ENCODE measurements around the gene GRM3.
A peak's percentile ranks its signal among the peaks of the same experiment; 100 is the strongest.

Gene GRM3

DNA sequence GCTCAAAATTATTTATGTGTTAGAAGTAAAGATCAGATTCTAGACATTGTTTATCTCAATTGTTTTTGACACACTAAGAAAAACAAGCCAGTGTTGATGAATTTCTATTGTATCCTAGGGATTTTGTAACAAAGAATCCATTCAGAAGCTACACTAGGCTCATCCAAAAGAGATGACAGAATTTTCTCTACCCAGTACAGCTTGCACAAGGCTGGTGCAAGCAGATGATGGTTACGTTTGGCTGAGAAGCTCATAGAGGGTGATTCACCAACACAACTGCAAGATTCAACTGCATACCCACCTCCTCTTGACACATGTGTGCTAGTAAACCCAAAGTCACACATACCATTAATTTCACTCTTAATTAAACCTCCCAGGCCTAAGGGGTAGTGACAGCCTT lies 20.8 kb downstream of the GRM3 start:
- H3K27ac ChIP-seq: no peak overlapping the region
- TF ChIP-seq, protein P1, sequence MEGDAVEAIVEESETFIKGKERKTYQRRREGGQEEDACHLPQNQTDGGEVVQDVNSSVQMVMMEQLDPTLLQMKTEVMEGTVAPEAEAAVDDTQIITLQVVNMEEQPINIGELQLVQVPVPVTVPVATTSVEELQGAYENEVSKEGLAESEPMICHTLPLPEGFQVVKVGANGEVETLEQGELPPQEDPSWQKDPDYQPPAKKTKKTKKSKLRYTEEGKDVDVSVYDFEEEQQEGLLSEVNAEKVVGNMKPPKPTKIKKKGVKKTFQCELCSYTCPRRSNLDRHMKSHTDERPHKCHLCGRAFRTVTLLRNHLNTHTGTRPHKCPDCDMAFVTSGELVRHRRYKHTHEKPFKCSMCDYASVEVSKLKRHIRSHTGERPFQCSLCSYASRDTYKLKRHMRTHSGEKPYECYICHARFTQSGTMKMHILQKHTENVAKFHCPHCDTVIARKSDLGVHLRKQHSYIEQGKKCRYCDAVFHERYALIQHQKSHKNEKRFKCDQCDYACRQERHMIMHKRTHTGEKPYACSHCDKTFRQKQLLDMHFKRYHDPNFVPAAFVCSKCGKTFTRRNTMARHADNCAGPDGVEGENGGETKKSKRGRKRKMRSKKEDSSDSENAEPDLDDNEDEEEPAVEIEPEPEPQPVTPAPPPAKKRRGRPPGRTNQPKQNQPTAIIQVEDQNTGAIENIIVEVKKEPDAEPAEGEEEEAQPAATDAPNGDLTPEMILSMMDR (IDR thresholded peaks at IDR 0.05): no peak
- no peak for TF ChIP-seq ZFX (IDR thresholded peaks at IDR 0.05; ENCODE audit: borderline replicate concordance)

DNA sequence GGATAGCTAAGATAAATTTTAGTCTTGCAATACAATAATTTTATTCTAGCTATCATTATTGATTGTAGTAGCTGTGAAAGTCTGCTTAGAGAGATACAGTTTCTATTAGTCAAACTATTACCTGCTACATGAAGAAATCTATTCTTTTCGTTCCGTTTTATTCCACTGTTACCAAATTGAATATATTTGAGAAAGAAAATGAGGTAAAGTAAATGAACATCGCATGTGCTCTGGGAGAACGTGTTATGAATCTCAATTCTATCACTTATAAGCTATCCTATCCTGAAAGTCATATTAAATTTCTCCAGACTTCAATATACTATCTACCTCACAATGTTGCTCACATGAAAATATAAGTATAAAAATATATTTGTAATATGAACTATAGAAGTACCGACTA lies 21.3 kb downstream of the GRM3 start:
- TF ChIP-seq, protein P1 (IDR thresholded peaks at IDR 0.05): no peak
- no peak for TF ChIP-seq ZFX (IDR thresholded peaks at IDR 0.05; ENCODE audit: borderline replicate concordance)
- H3K27ac ChIP-seq: no peak overlapping the region

DNA sequence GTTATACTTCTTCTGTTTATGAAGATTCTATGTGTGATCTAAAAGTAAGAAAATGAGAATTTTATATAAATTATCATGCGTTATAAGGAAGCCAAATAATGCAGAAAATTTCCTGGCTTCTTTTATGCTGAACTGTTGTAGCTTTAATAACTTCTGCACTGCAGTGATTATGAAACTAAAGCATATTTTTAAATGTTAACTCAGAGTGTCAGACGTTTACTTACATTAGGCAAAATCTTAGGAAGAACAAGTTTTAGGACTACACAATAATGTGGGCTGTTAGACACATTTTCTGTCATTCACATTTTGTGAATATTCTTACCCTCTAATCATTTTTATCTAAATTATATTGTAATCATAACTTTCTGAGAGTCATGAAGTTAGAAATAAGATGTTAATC lies 22.0 kb downstream of the GRM3 start:
- no peak for TF ChIP-seq ZFX (IDR thresholded peaks at IDR 0.05; ENCODE audit: borderline replicate concordance)
- TF ChIP-seq, protein P1 (IDR thresholded peaks at IDR 0.05): no peak

DNA sequence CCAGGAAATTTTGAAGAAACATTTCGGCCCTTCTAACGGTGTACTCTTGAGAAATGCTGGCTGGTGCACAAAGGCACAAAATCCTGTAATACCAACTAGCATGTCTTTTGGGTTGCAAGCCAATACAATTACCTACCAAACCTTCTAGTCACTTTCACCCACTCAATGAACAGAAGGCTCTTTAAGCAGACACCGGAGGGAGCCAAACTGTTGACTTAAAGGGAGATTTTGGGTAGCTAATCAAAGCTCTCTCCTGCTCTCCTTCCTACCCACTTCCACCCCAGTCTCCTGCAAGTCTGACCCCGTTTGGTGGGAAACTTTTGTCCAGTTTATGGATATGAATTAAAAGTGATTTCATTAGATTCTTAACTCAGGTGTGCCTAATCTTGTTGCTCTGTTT lies 24.0 kb downstream of the GRM3 start:
- TF ChIP-seq, protein P1 (IDR thresholded peaks at IDR 0.05): peak; percentile 18; the same call in 1 of the 2 replicates
- no peak for TF ChIP-seq ZFX (IDR thresholded peaks at IDR 0.05; ENCODE audit: borderline replicate concordance)
- H3K27ac ChIP-seq: no peak overlapping the region

More for the DNA sequence above, 22.0 kb downstream of the GRM3 start:
- H3K27ac ChIP-seq: no peak overlapping the region

DNA sequence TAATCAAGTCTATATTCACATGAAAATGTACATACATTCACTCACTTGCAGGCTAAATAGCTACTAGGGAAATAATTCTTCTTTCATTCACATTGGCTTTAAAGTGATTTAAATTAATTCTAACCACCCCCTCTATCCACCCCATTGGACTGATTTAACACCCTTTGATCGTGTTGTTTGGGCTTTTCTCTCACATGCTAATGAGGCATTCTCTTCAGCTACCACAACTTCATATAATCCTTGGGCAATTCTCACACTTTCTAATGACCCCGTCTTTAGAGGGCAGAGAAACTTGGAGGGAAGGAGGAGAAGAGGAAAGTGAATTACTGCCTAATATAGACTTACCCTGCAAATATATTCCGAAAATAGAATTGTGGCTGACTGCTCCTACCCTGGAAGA lies 24.6 kb downstream of the GRM3 start:
- TF ChIP-seq ZFX (IDR thresholded peaks at IDR 0.05; ENCODE audit: borderline replicate concordance): no peak
- H3K27ac ChIP-seq: no peak overlapping the region

DNA sequence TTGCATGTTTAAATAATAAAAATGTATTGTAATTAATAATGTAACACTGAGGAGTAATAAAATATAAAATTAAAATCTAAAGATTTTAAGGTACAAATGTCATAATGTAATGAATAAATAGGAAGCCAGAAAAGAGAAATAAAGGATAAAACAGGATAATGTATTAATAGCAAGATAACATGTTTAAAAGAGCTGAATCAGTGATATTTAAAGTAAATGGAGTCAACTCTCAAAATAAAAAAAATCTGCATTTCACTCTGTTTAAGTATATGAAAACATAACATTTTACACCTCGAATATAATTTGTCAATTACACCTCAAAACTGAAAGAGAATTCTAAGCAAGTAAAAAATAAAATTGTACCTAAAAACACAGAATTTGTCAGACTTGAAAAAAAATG lies 44.1 kb downstream of the GRM3 start:
- TF ChIP-seq, protein P1 (IDR thresholded peaks at IDR 0.05): no peak
- TF ChIP-seq ZFX (IDR thresholded peaks at IDR 0.05; ENCODE audit: borderline replicate concordance): no peak
- no peak overlapping the region for H3K27ac ChIP-seq

DNA sequence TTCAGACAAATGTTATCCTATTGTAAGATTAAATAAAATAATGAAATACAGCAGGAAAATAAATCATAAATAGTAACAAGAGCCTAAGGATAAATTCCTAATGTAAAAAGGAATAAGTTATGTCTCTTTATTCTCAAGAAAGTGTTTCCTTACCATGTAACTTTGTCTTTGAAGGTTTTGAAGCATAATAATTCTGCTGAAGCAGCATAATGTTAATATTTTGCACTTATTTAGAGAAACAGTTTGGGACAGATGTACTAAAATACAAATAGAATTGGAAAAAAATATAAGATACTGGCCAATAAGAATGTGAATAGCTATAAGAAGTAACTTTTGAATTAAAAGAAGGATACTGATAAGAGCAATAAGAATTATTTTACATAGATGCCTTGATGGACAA lies 45.7 kb downstream of the GRM3 start:
- no peak for TF ChIP-seq ZFX (IDR thresholded peaks at IDR 0.05; ENCODE audit: borderline replicate concordance)
- TF ChIP-seq, protein P1 (IDR thresholded peaks at IDR 0.05): no peak
- H3K27ac ChIP-seq: no peak overlapping the region

DNA sequence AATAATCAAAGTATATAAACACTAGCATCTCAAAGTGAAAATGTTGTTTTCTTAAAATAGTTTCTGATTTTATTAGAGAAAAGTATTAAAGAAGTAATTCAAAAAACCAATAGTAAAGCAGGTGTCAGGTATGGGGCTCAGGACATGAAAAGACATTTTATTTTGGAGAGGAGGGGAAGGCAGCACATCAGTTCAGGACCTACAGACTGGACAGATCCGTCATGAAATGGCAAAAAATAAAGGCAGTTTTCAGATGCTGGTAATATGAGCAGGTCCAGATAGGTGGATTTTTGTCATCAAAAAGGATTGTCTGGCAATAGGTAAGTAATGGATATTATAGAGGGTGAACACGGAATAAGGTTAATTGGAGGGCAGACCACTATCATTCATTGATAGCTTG lies 49.0 kb downstream of the GRM3 start:
- TF ChIP-seq, protein P1 (IDR thresholded peaks at IDR 0.05): no peak
- TF ChIP-seq ZFX (IDR thresholded peaks at IDR 0.05; ENCODE audit: borderline replicate concordance): no peak
- no peak overlapping the region for H3K27ac ChIP-seq

Measured in 22Rv1 (cell line).